Muscle of arm (tissue), 12 donors: Measurements from ENCODE around the gene OXTR. TPM values are rescaled to one million over a fixed set of nuclear protein-coding genes. Genes with fewer than 3 reads are reported as not detected.

Experiments used
- DNase-seq: peaks from one replicate; pipeline ENCODE4 v3.0.0-alpha.2; 2013
- polyA plus RNA-seq, 12 donors: library from polyadenylated mRNA; unstranded; fragments of 120-200 nt; gene quantifications; one replicate each; pipeline ENCODE4 v1.2.1, GENCODE V29; 2013; ENCODE audit not compliant: insufficient read length in 12 of 12

Gene OXTR
- polyA plus RNA-seq, 12 donors: 3.6 to 13.5 (median 8.0) TPM; not detected in 1

DNA sequence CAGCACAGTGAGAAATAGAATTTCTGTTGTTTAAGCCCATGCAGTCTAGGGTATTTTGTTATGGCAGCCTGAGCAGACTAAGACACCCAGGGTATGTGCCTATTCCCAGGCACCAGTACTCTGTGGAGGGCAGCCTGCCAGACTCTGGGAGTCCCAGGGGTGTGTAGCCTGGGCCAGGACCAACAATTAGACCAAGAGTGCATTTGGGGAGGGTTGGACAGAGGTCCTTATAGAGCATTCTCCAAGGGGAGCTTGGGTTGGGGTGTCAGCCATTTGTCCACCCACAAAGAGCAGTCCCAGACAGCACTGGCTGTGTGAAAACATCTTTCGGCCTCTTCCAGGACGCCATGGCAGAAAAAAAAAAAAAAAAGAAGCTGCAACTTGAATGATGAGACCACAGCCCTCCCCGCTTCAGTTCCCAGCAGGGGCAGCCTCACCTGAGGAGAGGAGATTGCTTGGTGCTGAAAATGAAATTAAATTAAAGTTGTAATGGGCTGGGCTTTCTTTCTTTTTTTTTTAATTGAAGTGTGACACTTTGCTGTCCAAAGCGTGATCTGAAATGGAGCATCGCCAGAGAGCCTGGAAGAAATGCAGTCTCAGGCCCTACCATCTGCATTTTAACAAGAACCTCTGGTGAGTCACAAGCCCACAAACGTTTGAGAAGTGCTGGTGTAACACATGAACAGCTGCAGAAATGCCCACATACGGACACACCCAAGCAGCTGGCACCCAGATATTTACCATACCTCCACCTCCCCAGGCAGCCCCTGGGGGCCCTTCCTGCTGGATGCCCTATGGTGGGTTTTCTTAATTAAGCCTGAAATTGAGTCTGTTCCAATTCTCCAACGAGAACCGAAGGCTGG, 57.1 kb downstream of the OXTR start:
- no peak for DNase-seq

DNA sequence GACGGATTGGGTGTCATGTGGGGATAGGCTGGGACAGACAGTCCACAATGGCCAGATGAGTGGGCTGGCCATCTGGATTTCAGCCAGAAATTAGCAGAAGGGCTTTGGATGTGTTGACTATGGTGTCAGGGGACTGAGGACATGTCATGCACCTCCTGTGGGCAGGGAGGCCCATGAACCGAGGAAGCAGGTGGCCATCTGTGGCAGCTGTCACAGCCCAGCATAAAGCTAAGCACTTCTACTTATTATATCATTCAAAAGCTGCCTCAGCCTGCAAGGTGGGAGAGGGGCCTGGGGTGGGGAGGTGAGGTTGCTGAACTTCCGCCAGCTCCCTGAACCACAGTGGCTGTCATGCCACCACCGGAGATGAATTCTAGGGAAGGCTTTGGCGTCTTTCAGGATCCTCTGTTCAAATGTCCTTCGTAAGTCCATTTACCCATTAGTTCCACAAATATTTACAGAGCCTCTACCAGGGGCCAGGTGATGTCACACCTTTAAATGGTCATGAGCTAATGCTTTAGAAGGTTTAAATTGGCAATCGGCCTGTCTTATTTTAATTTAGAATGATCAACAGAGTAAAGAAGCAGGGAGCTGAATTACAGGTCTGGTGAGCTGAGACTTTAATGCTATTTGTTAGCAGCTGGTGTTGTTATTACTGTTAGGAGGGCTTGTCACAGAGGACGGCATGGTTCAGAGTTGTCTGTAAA, 59.5 kb downstream of the OXTR start:
- DNase-seq: no peak

DNA sequence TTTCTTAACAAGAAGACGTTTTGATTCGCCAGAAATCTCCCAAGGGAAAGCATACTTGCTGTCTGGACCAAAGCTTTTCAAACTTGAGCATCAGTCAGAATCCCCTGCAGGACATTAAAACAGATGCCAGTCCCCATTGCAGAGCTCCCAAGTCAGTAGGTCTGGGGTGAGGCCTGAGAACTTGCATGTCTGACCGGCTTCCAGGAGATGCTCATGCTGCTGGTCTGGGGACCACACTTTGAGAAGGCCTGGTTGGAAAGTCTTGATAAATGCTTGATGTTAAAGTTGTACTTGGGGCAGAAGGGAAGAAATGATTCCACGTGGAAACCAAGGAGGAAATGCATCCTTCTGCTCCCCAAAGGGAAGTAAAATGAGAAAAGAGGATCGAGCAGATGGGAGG, 60.1 kb downstream of the OXTR start:
- no peak for DNase-seq

GRCh38 chr3:8705575-8705974, 63.8 kb downstream of the OXTR start:
- no peak for DNase-seq

GRCh38 chr3:8702560-8702959, 66.9 kb downstream of the OXTR start:
- no peak for DNase-seq

Other genes with a start within 250 kb of the OXTR start
- 1 to 10 TPM in 10 of 12 donors, not detected in 2; 1.7 to 4.1 (median 2.6) TPM for gene SSUH2, start 124.8 kb downstream of the OXTR start, polyA plus RNA-seq
- gene CAV3, start 35.8 kb downstream of the OXTR start, polyA plus RNA-seq: 100 to 1,000 TPM in 10 of 12 donors, 10 to 100 TPM in 1, not detected in 1; 88.1 to 325 (median 250) TPM
- gene RAD18, start 193.9 kb upstream of the OXTR start, polyA plus RNA-seq: 10 to 100 TPM in 1 of 12 donors, 1 to 10 TPM in 10, not detected in 1; 4.3 to 12.9 (median 7.4) TPM